HG02943 (cell line): ENCODE data around the gene PDE5A.
"Not testable (repeated sequence)": the region's sequence is repeated elsewhere in the genome, so short reads cannot be mapped to it uniquely, and the experiment has no call there.

Experiments
- ATAC-seq: cut with Tn5 transposase; IDR thresholded peaks from one replicate; pipeline ENCODE4 v1.9.1; 2021; ENCODE audit warnings: mild to moderate bottlenecking, low read depth, moderate library complexity; ENCODE audit not compliant: unreplicated experiment

PDE5A gene

GRCh38 chr4:119628281-119629141, at the start of gene PDE5A:
Gene PDE5A, minus strand, starts transcription at chr4:119628804. Its CDS starts 133 bp downstream, at chr4:119628671.
- peak; percentile 89 for ATAC-seq

DNA sequence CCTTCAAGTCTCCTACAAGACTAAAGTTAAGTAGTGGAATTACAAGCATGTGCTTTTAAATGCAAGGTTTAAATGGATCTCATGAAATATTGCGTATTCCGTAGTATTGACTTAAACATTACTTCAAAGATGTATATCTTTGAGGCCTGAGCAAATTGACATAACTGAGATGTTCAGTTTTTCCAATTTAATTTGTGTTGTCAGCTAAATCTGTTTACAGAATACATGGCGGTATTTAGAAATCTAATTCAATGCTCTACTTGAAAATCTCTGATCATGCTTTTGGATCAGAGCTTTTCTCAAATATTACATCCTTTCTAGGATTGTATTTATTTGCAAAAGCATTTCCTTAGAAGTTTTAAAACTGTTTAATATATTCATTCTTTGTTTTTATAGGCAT, 47.5 kb upstream of the PDE5A start:
- ATAC-seq: no peak

DNA sequence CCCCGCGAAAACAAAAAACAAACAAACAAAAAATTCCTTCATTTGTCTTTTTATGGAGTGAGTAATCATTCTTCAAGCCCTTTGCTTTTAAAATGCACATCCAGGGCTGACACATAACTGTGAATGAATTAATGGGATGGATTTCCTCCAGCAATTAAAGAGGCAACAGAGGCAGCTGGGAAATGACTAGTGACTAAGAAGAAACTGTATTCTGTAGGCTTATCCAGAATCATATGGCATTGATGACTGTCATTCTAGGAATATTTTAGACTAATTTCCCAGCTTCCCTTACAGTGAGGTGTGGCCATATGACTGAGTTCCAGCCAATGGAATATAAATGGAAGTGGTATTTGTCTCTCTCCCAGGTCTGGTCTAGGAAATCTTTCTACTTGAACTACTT, 46.8 kb upstream of the PDE5A start:
- no peak for ATAC-seq

- no peak for ATAC-seq
Observed at GRCh38 chr4:119672938-119673337, 44.3 kb upstream of the PDE5A start.

GRCh38 chr4:119672086-119672485, 43.5 kb upstream of the PDE5A start:
- no peak for ATAC-seq

- no peak for ATAC-seq
Observed at GRCh38 chr4:119671205-119671604, 42.6 kb upstream of the PDE5A start.

GRCh38 chr4:119667802-119668201, 39.2 kb upstream of the PDE5A start:
- ATAC-seq: no peak

DNA sequence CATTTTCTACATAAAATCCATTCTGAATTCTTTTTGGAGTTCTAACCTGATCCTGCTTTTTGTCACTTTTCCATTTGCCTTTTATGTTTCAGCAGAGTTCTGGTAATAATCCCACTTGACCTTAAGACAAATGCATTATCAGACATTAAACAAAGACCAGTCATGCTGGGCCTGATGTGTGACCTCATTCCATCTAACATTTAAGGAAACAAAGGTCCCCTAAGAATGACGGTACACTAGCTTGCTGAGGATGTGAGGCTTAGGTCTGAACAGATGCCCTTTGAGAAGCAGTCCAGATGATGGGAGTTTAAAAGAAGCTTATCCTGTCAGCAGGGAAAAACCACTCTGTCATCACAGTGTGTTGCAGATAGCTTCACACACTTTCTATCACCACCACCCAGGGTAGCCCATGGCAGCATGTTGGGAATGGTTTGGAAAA, 38.1 kb upstream of the PDE5A start:
- no peak for ATAC-seq

DNA sequence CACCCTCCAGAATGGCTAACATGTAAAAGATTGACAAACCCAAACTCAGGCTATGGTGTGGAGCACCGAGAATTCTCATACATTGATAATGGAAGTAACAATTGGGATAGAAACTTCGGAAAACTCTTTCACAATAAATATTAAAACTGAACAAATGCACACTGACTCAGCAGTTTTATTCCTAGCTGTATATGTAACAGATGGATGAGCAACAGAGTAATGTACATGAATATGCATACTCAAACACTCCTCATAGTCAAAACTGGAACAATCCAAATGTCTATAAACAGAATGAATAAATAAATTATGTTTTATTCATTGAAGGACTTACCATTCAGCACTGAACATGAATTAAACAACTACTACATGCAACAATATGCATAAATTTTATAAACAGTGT, 37.1 kb upstream of the PDE5A start:
- no peak for ATAC-seq

DNA sequence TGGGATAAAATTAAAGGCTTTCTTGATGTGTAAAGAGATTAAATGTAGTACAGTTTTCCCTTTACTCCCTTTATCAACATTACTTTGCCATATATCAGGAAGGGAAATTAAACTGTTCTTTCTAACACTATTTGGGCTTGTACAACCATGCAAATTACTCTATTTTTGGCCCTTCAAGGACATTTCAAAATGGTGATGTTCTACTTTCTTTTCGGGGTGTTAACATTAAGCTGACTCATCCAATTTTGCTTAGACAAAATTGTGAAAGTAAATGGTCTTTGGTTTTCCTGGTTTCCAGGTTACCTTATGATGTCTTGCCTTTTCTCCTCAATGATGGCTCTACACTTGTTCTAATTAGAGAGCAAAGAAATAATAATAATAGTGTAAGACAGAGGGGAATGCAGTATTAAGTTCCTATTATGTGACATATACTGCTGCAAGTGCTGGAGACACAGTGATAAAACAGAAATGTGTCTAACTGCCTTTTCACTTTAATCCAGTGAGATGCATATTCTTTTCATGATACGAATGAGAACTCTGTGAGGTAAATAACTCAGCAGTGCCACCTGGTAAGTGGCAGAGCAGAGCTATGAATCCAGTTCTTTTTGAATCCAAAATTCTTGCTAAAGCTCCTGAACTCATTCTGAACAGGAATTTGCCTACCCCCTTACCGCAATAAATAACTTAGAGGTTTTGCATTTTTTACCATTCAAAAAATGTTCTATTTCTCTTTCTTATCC, 35.7 kb upstream of the PDE5A start:
- ATAC-seq: no peak

DNA sequence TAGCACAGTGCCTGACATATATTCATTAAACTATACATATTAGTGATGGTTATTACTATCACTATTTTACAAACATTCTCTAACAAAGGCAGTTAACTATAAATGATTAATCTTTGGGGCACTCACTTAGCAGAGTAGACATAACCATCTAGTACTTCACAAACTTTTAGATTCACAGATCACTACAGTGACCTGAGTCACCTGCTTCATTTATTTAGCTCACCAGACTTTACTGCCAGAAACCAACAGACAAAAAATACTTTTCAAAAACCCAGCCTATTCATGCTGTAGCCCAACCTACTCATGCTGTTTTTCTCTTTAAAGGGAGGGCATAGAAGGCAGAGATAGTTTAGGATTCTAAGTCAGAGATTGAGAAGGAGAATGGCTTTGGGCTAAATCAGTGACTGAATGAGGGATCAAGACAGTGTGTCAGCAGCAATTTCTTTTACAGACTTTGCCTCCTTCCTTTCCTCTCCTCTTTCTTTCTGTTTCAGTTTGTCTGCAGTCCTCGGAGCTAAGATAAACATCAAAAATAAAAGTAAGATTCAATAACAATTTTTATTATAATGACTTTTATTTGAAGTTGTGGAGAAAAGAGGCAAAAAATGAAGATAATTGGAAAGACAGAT, 34.7 kb upstream of the PDE5A start:
- no peak for ATAC-seq

DNA sequence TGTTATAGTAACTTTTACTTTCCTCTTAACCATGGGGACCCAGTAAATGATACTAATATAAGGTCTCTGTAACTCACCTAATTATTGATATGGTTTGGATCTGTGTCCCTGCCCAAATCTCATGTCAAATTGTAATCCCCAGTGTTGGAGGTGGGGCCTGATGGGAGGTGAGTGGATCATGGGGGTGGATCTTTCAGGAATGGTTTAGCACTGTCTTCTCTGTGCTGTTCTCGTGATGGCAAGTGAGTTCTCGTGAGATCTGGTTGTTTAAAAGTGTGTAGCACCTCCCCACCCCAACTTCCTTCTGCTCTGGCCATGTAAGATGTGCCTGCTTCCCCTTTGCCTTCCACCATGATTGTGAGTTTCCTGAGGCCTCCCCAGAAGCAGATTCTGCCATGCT, 34.0 kb upstream of the PDE5A start:
- ATAC-seq: not testable (repeated sequence)

DNA sequence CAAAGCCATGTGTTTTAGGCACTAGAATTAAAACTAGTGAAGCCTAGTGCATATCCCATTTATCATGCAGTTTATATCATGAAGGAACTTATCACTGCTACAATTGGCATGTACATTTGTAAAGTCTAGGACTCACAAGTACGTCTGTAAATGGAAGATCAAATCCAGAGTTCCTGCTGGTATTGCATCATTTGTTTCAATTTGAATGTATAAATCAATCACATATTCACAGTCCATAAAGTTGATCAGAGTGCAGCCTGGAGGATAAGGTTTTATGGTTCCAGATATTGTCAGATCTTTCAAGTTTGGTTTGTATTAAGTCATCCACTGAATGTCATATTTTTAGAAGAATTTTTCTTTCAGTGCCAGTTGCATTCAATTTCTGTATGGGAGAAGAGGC, 32.6 kb upstream of the PDE5A start:
- ATAC-seq: no peak

DNA sequence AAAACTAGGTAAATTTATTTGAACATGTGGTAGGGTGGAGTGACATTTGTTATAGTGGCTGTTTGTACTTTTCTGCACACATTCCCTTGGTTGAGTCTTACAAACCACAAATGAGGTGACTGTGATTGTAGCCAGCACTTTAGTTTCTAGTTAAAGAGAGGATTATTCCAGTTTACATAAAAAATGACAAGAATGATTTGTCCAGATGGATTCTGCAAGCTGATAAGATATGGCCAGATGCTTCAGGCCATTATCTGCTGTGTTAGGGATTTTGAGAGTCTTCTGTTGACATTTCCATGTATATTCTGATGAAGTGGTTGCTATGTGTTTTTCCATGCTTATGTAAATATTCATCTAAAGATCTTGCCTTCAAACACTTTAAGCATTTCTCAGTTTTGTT, 31.0 kb upstream of the PDE5A start:
- ATAC-seq: no peak

DNA sequence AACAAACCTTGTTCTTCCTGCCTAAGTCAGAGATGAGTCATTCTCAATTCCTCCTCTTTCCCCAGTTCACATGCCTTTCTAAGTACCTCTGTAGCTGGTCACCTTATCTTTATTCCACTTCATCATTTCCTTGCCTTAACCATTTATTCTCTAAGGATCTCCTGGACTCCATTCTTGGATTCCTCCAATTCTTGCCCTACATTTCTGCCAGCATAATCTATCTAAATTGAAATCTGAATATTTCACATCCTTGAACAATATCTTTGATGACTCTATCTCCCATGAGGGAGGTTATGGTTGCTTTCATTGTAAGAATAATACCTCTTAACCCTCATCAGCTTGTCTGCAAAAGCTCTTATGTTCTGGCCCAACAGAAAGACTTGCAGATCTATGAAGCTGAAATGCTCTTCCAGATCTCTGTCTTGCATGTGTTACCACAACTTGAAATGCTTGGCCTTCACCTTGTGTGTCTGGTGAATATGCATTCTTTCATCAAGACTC, 28.6 kb upstream of the PDE5A start:
- ATAC-seq: no peak

- ATAC-seq: no peak
Observed at GRCh38 chr4:119656342-119656741, 27.7 kb upstream of the PDE5A start.

GRCh38 chr4:119655111-119655837, 26.7 kb upstream of the PDE5A start:
- ATAC-seq: no peak

DNA sequence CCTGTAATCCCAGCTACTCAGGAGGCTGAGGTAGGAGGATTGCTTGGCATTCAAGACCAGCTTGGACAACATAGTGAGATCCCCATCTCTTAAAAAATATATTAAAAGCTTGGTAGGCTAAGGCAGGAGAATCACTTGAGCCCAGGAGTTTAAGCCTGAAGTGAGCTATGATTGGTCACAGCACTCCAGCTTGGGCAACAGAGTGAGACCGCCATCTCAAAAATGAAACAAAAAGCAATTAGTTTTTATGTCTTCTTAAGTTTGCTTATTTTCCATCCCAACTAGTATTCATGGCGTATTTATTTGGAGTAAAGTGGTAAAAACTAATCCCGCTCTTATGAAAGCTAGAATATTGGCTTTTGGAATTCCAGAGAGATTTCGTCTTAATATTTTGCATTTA, 25.4 kb upstream of the PDE5A start:
- no peak for ATAC-seq

- no peak for ATAC-seq
Observed at GRCh38 chr4:119652998-119653397, 24.4 kb upstream of the PDE5A start.

GRCh38 chr4:119648398-119648797, 19.8 kb upstream of the PDE5A start:
- no peak for ATAC-seq
